ENCODE results near the gene ELOB.

DNA sequence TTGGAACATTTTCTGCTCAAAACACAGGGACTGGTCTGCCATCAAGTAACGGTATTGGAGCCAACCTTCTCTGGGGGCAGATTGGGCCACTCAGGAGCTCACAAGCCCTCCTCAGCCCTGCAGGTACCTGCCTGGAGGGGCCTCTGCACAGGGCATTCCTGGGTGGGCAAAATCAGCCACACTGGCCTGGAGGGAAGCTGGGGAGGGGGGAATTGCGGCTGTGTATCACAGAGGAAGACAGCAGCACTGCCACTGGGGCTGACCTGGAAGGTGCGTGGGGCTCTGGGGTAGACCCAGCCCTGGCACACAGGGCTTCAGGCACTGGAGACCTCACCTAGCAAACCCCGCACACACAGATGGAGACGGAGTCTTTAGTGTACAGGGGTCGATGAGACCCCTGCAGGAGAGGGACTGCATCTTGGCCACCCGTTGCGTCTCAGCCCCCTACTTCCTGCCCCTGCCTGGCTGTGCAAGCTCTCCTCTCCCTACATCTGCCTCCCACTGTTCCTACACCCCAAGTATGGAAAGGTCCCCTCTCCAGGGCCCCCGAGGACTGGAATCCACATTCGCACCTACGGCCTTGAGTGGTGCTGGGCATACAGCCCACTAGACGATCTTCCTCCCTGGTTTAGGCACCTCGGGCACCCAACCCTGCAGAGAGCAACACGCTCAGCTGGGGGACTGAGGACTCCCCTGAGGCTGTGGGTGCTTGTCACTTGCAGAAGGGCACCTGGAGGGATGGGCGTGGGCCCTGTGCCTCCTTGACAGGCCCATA is 31.8 kb downstream of the ELOB start:
- TF ChIP-seq, protein P1, sequence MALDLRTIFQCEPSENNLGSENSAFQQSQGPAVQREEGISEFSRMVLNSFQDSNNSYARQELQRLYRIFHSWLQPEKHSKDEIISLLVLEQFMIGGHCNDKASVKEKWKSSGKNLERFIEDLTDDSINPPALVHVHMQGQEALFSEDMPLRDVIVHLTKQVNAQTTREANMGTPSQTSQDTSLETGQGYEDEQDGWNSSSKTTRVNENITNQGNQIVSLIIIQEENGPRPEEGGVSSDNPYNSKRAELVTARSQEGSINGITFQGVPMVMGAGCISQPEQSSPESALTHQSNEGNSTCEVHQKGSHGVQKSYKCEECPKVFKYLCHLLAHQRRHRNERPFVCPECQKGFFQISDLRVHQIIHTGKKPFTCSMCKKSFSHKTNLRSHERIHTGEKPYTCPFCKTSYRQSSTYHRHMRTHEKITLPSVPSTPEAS (tag by site-specific recombination; IDR thresholded peaks at IDR 0.05) = no peak
- TF ChIP-seq PRDM1 (tag by site-specific recombination; IDR thresholded peaks at IDR 0.05) (no peak), ZBTB48 (tag by site-specific recombination; IDR thresholded peaks at IDR 0.05) (no peak), ZNF121 (tag by site-specific recombination; IDR thresholded peaks at IDR 0.05) (no peak), KLF10 (tag by site-specific recombination; IDR thresholded peaks at IDR 0.05) (no peak), ZBTB17 (tag by site-specific recombination; IDR thresholded peaks at IDR 0.05) (no peak), KLF8 (tag by site-specific recombination; IDR thresholded peaks at IDR 0.05) (no peak), TCF7L2 (IDR thresholded peaks at IDR 0.05; ENCODE audit: borderline replicate concordance, low read depth, low read length) (no peak), ZNF274 (IDR thresholded peaks at IDR 0.05; ENCODE audit: low read length) (no peak), ZNF274 (tag by site-specific recombination; IDR thresholded peaks at IDR 0.05; ENCODE audit: borderline replicate concordance) (no peak), ZNF677 (tag by site-specific recombination; IDR thresholded peaks at IDR 0.05) (no peak), ZSCAN16 (tag by site-specific recombination; IDR thresholded peaks at IDR 0.05) (no peak)
- TF ChIP-seq, protein P2, sequence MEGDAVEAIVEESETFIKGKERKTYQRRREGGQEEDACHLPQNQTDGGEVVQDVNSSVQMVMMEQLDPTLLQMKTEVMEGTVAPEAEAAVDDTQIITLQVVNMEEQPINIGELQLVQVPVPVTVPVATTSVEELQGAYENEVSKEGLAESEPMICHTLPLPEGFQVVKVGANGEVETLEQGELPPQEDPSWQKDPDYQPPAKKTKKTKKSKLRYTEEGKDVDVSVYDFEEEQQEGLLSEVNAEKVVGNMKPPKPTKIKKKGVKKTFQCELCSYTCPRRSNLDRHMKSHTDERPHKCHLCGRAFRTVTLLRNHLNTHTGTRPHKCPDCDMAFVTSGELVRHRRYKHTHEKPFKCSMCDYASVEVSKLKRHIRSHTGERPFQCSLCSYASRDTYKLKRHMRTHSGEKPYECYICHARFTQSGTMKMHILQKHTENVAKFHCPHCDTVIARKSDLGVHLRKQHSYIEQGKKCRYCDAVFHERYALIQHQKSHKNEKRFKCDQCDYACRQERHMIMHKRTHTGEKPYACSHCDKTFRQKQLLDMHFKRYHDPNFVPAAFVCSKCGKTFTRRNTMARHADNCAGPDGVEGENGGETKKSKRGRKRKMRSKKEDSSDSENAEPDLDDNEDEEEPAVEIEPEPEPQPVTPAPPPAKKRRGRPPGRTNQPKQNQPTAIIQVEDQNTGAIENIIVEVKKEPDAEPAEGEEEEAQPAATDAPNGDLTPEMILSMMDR (tag by site-specific recombination; IDR thresholded peaks at IDR 0.05) = no peak
